Measurements from ENCODE around the gene ADAMTS12. TPM values are rescaled to one million over a fixed set of nuclear protein-coding genes. Genes with fewer than 3 reads are reported as not detected.

Gene ADAMTS12
- total RNA-seq, 1 experiment from 2014 or later, result not detected

- H3K4me1 ChIP-seq, result no peaks in the 10 kb centered on the region
- no peaks in the 10 kb centered on the region for H3K27me3 ChIP-seq (replicated peaks; ENCODE audit: control insufficient read depth, insufficient read depth, low read length)
- no TSS peak for BruUV-seq (replicated peaks)
- H3K4me3 ChIP-seq (ENCODE audit: low read depth, low read length), result no peak overlapping the region
- H3K9me3 ChIP-seq, result no peaks in the 10 kb centered on the region
- ChIA-PET CTCF (no interaction called here), POLR2A (no interaction called here)
- Mint-ChIP-seq H3K4me1 (ENCODE audit: low read depth, unreplicated experiment) (no peaks in the 10 kb centered on the region), H3K27me3 (ENCODE audit: insufficient read depth, unreplicated experiment) (peaks cover 23% of the 10 kb centered on the region), H3K9me3 (ENCODE audit: unreplicated experiment) (no peaks in the 10 kb centered on the region), H3K27ac (ENCODE audit: unreplicated experiment) (no peak overlapping the region), H3K36me3 (ENCODE audit: insufficient read depth, unreplicated experiment) (no peaks in the 10 kb centered on the region), H3K4me3 (ENCODE audit: unreplicated experiment) (no peak overlapping the region)
- DNase-seq, result no peak
- no peaks in the 10 kb centered on the region for H3K36me3 ChIP-seq (ENCODE audit: control insufficient read depth, insufficient read depth, low read length)
- intact Hi-C loops (cut with micrococcal nuclease; ENCODE audit: unreplicated experiment), result no loop called here
- no peak for TF ChIP-seq CTCF (IDR thresholded peaks at IDR 0.05; ENCODE audit: insufficient read depth in 1 of 2, low read depth in 1 of 2, low read length in 1 of 2, severe bottlenecking in 1 of 2, unreplicated experiment in 1 of 2)
Observed at GRCh38 chr5:33592245-33592644, 299.5 kb downstream of the ADAMTS12 start.

- H3K4me1 ChIP-seq, result no peaks in the 10 kb centered on the region
- Mint-ChIP-seq H3K27ac (ENCODE audit: unreplicated experiment) (no peak overlapping the region), H3K4me1 (ENCODE audit: low read depth, unreplicated experiment) (no peaks in the 10 kb centered on the region), H3K4me3 (ENCODE audit: unreplicated experiment) (no peak overlapping the region), H3K36me3 (ENCODE audit: insufficient read depth, unreplicated experiment) (no peaks in the 10 kb centered on the region), H3K27me3 (ENCODE audit: insufficient read depth, unreplicated experiment) (peaks cover 13% of the 10 kb centered on the region), H3K9me3 (ENCODE audit: unreplicated experiment) (no peaks in the 10 kb centered on the region)
- H3K4me3 ChIP-seq (ENCODE audit: low read depth, low read length), result no peak overlapping the region
- ChIA-PET POLR2A (no interaction called here), CTCF (interaction anchor here (0.6 to 1.4 kb wide), 3 partner anchors 155 to 381 kb away, joined by 3 to 21 read pairs (median 5); no protein-coding TSS in a partner anchor)
- H3K9me3 ChIP-seq, result no peaks in the 10 kb centered on the region
- H3K27me3 ChIP-seq (replicated peaks; ENCODE audit: control insufficient read depth, insufficient read depth, low read length), result no peaks in the 10 kb centered on the region; the same call in 1 of the 2 replicates
- intact Hi-C loops (cut with micrococcal nuclease; ENCODE audit: unreplicated experiment), result loop anchor here (1.0 kb wide), 1 partner anchor 345 kb away; no protein-coding TSS in a partner anchor
- BruUV-seq (replicated peaks), result no TSS peak
- no peaks in the 10 kb centered on the region for H3K36me3 ChIP-seq (ENCODE audit: control insufficient read depth, insufficient read depth, low read length)
- DNase-seq, result peak; percentile 49 to 59
- TF ChIP-seq CTCF (IDR thresholded peaks at IDR 0.05; ENCODE audit: insufficient read depth in 1 of 2, low read depth in 1 of 2, low read length in 1 of 2, severe bottlenecking in 1 of 2, unreplicated experiment in 1 of 2), result peak; percentile 65 to 74
Observed at GRCh38 chr5:33588654-33589372, 303.0 kb downstream of the ADAMTS12 start.

GRCh38 chr5:33583332-33583731, 308.5 kb downstream of the ADAMTS12 start:
- H3K27me3 Mint-ChIP-seq (ENCODE audit: insufficient read depth, unreplicated experiment), result peaks cover 9% of the 10 kb centered on the region
- CTCF ChIA-PET, result no interaction called here
- no peak overlapping the region for H3K27ac Mint-ChIP-seq (ENCODE audit: unreplicated experiment)
- H3K36me3 Mint-ChIP-seq (ENCODE audit: insufficient read depth, unreplicated experiment), result no peaks in the 10 kb centered on the region
- no peaks in the 10 kb centered on the region for H3K4me1 ChIP-seq
- DNase-seq, result no peak
- H3K36me3 ChIP-seq (ENCODE audit: control insufficient read depth, insufficient read depth, low read length), result no peaks in the 10 kb centered on the region
- no peaks in the 10 kb centered on the region for H3K9me3 ChIP-seq
- H3K4me1 Mint-ChIP-seq (ENCODE audit: low read depth, unreplicated experiment), result no peaks in the 10 kb centered on the region
- no peak overlapping the region for H3K4me3 ChIP-seq (ENCODE audit: low read depth, low read length)
- POLR2A ChIA-PET, result no interaction called here
- intact Hi-C loops (cut with micrococcal nuclease; ENCODE audit: unreplicated experiment), result no loop called here
- no peaks in the 10 kb centered on the region for H3K9me3 Mint-ChIP-seq (ENCODE audit: unreplicated experiment)
- no TSS peak for BruUV-seq (replicated peaks)
- H3K27me3 ChIP-seq (replicated peaks; ENCODE audit: control insufficient read depth, insufficient read depth, low read length), result no peaks in the 10 kb centered on the region; the same call in 1 of the 2 replicates
- H3K4me3 Mint-ChIP-seq (ENCODE audit: unreplicated experiment), result no peak overlapping the region
- TF ChIP-seq CTCF (IDR thresholded peaks at IDR 0.05; ENCODE audit: insufficient read depth in 1 of 2, low read depth in 1 of 2, low read length in 1 of 2, severe bottlenecking in 1 of 2, unreplicated experiment in 1 of 2), result no peak
